DMS153 treated with DMSO at 0.1 percent for 48 hours (cell line): ENCODE measurements around the gene EYA3.
A peak's percentile ranks its signal among the peaks of the same experiment; 100 is the strongest.

Experiments
- DNase-seq: peaks from one replicate; lab custom pipeline; 2025; ENCODE audit not compliant: unreplicated experiment; lab: John Stamatoyannopoulos, UW

EYA3 gene

DNA sequence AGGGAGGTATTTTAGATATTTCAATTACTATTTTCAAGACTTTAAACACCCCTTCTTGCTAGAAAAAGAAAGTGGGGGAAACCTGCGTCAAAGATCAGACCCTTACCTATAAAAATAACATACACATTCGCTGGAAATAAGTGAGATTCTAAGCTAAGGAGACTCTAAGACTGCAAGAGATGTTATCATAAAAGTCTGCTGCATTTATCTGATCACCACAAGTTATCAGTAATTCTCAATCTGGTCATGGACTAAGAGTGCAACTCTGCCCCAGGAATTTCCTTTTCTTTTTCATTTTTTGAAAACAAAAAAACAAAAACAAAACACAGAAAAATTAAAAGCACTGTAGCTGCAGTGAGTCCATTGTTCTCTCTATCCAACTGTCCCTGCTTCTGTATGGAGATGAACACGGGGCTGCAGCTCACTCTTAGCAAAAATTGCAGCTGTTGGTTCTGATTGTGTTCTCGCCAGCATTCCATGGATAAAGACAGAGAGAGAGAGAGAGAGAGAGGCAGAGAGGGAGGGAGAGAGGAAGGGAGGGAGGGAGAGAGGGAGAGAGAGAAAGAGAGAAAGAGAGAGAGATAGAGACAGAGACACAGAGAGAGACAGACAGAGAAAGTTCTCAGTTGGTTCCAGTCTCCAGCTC, 114.5 kb downstream of the EYA3 start:
- no peak for DNase-seq

DNA sequence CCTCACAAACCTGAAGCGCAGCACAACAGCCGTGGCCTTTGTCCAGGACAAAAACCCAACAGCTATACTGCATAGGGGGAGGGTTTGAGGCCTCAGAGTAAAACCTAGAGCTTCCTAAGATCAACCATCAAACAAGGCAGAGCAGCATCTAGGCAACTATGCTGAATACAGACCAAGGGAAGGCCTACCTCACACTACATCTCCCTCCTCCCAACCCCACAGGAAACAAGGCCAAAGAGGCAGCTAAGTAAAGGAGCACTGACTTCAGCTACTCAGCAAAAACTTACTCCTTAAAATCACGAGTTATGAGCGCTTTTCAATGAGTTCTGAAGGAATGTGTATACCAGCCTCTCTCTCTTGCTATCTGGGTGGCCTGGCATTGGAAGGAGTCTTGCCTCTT, 116.3 kb downstream of the EYA3 start:
- DNase-seq, result no peak

DNA sequence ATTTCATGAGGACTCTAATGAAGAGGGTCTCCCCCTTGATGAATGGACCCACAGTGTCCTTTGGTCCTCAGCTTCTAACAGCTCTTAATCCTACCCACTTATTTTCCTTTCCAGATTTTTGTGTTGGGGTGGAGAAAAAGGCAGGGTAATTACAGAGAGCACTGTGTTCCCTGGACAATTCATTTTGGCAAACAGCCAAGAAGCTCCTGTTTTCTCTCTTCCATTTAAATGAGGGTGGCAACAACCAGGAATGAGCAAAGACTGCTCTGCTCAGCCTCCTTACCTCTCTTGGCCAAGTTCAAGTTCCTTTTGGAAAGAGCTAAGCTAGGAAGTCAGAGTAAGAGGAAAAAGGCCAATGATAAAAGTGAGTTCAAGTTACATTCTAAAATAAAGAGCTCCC, 116.7 kb downstream of the EYA3 start:
- DNase-seq, result peak; percentile 82

- no peak for DNase-seq
These were observed 118.0 kb downstream of the EYA3 start for GRCh38 chr1:27970401-27970800.

DNA sequence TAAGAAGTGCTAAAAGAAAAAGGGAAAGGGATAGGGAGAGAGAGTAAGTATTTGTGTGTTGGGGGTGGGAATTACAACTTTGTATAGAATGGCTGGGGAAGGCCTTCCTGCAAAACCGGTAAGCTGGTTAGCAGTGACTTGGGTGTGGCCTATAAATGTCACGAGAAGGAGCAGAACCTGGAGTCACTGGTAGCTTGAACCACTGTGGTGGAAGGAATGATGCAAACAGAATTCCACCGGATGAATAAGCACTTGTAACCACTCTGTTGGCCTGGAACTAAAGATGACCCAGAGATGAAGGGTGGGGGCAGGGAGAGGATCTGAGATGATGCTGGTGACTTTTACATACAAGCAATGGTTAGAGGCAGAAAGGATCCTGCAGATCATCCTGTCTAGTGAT, 119.7 kb downstream of the EYA3 start:
- DNase-seq, result no peak

DNA sequence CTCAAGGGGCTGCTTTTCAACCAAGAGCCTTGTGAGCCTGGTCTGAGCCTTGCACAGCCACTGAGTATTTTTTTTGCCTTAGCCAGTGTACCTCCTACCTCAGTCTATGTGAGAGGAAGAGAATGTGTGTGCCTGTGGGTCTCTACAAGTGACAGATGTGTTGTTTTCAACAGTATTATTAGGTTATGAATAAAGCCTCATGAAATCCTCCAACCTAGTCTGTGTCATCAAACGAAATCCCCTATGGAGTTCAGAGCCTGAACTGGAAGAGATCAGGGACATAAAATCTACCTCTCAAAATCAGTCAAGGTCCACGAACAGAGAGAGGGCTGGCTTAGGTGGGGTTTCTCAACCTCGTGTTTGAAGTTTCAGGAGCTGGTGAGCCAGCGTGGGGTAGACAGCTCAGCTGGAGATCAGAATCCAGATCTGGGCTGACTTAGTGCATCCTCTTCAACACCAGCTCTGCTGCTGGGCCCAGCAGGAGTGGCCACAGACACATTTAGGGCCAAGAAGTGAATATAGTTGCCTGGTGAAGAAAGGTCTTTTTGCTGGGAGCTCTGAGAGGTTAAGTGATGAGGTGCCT, 120.4 kb downstream of the EYA3 start:
- no peak for DNase-seq

GRCh38 chr1:27967106-27967883, 121.1 kb downstream of the EYA3 start:
- DNase-seq, result no peak

GRCh38 chr1:27966402-27967105, 121.9 kb downstream of the EYA3 start:
- no peak for DNase-seq

DNA sequence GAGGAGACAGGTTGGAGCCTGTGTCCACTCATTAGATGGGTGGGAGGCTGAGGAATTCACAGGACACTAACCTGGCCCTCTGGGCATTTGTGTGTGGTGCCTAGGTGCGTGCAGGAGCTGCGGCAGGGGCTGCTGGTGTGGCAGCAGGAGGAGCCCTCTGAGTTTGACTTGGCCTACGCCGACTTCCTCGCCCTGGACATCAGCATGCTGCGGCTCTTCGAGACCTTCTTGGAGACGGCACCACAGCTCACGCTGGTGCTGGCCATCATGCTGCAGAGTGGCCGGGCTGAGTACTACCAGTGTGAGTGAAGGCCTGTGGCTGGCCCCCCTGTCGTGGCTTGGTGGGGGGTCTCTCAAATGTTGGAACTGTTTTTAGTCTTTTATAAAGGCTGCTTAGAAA, 125.0 kb downstream of the EYA3 start:
- no peak for DNase-seq

- no peak for DNase-seq
These were observed 126.7 kb downstream of the EYA3 start for GRCh38 chr1:27961646-27962221.

DNA sequence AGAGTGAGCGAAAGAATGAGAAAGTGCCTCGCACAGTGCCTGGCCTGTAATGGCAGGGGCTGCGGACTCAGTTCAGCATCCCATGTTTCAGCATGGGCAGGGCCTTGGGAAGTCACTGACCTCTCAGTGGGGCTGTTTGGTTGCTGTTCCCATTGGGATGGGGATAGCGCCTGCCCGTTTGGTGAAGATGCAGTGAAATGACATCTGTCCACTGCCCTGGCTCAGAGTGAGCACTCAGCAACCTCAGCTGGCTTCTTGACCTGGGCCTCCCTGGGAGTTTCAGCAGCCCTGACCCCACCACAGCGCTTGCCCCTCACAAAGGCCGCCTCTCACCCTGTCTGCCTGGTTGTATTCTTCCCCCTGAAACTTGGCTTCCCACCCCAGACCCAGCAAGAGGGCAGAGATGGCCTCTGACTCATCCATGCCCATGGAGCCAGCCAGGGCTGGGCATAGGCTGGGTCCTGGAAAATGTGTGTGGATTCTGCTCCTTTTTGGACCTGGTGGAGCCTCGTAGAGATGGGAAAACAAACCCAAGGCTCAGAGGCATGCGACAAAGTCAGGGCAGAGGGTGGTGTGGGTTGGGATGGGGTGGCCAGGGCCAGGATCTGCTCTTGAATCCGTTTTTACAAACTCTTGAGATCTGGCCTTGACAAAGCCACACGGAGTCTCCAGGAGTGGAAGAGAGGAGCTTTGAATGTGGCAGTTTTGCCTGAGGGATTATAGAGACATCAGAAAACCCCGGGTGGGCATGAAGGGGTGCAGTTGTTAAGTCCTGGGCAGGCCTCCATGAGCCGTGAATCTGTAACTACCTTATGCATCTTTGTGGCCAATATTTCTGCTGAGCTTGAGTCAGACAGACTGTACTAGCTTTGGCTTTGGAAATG, 127.4 kb downstream of the EYA3 start:
- no peak for DNase-seq

- peak; percentile 98 for DNase-seq
These were observed 128.4 kb downstream of the EYA3 start, which contains the start of gene XKR8 for GRCh38 chr1:27959792-27960603. Gene XKR8, plus strand, starts transcription at chr1:27959973. Its CDS starts 97 bp downstream, at chr1:27960070.

DNA sequence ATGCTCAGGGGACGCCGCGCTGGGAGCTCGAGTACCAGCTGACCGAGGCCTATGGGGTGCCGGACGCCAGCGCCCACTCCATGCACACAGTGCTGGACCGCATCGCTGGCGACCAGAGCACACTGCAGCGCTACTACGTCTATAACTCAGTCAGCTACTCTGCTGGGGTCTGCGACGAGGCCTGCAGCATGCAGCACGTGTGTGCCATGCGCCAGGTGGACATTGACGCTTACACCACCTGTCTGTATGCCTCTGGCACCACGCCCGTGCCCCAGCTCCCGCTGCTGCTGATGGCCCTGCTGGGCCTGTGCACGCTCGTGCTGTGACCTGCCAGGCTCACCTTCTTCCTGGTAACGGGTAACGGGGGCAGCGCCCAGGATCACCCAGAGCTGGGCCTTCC, 129.9 kb downstream of the EYA3 start:
- peak; percentile 84 for DNase-seq

DNA sequence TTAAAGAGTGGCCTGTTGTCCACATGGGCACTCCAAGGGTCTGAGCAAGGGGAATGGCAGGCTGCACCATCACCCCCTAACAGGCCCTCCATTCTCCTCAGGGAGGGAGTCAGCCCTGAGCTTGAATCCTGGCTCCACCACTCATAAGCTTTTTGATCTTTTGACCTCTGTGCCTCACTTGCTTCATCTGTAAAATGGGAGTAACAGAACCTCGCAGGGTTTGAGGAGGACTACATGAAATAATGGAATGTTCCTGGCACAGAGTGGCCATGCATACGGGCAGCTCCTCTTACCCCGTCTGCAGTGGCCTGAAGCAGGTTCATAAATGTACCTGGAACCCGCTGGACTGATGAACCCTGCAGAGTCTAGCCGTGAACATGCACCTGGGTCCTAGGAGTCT, 130.8 kb downstream of the EYA3 start:
- no peak for DNase-seq

- no peak for DNase-seq
These were observed 131.6 kb downstream of the EYA3 start for GRCh38 chr1:27956761-27957160.

GRCh38 chr1:27955076-27955475, 133.3 kb downstream of the EYA3 start:
- no peak for DNase-seq

- DNase-seq, result no peak
These were observed 134.2 kb downstream of the EYA3 start for GRCh38 chr1:27954186-27954585.

- no peak for DNase-seq
These were observed 136.3 kb downstream of the EYA3 start for GRCh38 chr1:27952147-27952546.

DNA sequence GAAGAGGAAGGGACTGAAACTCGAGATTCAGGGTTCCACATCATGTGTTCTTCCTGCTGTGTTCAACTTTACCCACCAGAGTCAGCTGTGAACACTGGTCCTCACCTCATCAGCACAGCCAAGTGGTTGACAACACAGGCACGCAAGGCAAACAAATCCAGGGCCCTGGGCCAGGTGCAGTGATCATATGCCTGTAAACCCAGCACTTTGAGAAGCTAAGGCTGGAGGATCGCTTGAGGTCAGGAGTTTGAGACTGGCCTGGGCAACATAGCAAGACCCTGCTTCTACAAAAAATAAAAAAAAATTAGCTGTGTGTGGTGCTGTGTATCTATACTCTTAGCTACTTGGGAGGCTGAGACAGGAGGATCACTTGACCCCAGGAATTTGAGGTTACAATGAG, 137.0 kb downstream of the EYA3 start:
- DNase-seq, result no peak
